Fibroblast of lung (primary cell): ENCODE data around the gene NDUFAF2.

ENCODE experiments used
- CTCF ChIP-seq, 2 donors: IDR thresholded peaks in 1 of 2; conservative IDR thresholded peaks in 1 of 2; 1 replicate in 1 of 2; 2 replicates in 1 of 2; pipeline ENCODE4 v1.5.1; 2011 to 2012; ENCODE audit warnings: low read length in 2 of 2, control low read depth in 1 of 2, inconsistent platforms in 1 of 2, low read depth in 1 of 2, mild to moderate bottlenecking in 1 of 2
- EZH2 ChIP-seq: IDR thresholded peaks from 2 replicates; pipeline ENCODE4 v1.5.1; 2012; ENCODE audit warnings: low read length, control low read depth, mild to moderate bottlenecking; ENCODE audit errors: missing control alignments

DNA sequence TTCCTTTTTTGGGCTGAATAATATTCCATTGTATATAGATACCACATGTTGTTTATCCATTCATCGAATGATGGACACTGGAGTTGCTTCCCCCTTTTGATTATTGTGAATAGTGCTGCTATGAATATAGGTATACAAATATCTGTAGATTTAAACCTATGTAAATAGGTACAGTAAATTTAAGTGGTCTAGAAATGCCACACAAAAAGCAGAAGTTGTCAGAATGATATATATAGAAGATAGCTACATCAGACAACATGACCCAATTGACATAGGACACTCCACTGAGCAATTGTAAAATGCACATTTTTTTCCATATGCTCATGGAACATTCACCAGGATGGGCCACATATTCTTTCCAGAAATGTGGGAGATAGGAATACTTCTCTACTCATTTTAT, 139.7 kb downstream of the NDUFAF2 start:
- no peak for TF ChIP-seq CTCF (conservative IDR thresholded peaks at IDR 0.05 in 1 of 2, IDR thresholded peaks at IDR 0.05 in 1 of 2; ENCODE audit: low read depth in 1 of 2, low read length in 2 of 2)
- TF ChIP-seq EZH2: no peak
